ENCODE results near the gene C9orf50.
"Not testable (repeated sequence)": the region's sequence is repeated elsewhere in the genome, so short reads cannot be mapped to it uniquely, and the experiment has no call there.

The C9orf50 gene

DNA sequence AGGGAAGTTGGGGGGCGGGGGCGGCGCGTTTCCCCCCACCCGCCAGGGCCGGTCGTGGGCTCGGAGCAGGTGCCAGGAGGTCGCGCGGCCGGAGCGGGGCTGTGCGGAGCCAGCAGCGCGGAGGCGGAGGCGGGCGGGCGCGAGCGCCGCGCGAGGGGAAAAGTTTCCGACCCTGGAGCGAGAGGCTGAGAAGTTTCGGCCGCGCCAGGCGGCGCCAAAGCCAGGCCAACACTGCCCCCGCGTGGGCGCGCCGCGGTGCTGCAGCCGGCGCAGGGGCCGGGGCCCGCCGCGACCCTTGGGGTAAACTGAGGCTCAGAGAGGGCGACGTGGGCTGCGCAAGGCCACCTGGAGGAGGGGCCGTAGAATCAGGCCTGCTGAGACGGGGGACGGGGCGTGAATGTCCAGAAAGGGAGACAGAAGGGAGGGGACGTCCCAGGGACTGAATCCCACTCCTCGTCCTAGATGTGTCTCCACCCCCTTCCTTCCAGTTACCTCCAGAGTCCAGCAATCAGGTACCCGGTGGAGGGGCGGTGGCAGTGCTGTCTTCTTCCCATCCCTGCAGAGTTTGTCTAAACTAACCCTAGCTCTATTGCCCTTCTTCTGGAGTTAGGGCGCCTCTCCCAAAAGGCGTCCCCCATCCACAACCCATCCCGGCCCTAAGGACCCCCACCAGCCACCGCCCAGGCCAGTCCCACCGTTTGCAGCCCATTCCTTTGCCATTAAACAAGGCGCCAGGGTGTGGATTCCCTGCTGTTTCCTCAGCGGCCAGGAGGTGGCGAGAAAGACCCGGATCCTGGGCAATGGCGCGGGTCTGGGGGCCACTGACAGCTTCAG lies 10.2 kb downstream of the C9orf50 start:
- DNase-seq (ENCODE audit: low read depth in 2 of 2): peak; percentile 47 to 65

GRCh38 chr9:129610213-129610472 lies 10.8 kb downstream of the C9orf50 start:
- no peak for DNase-seq (ENCODE audit: low read depth in 2 of 2)

DNA sequence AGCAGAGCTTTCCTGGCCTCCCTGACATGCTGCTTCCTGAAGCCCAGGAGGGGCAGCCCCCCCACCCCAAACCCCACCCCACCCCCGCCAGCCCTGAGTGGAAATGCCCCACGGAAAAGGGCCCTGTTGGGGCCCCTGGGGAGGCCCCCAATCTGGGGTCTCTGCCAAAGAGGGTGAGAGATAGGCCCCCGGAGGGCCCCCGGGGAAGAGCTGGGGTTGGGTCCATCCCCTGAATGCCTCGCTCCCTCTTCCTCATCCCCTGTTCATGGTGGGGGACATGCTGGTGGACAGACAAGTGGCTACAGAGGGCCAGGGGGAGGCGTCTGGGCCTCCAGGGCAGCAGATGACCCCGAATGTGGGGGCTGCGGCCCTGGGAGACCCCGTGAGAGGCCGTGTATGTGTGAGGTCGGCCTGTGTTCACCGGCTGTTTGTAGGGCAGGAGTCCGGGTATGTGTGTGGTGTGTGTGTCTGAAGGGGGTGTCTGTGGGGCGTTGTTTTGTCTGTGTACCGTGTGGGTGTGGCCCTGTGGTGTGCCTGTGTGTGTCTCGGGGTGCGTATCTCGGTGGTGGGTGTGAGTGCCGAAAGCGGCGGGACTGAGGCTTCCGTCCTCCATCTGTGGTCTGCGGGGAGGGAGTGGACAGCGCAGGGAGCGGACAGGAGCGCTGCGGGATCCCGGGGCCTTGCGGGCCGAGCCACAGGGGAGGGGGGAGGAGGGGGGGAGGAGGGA lies 11.3 kb downstream of the C9orf50 start:
- DNase-seq (ENCODE audit: low read depth in 2 of 2): no peak

- no peak for DNase-seq (ENCODE audit: low read depth in 2 of 2)
Observed at GRCh38 chr9:129608561-129609481, 12.1 kb downstream of the C9orf50 start.

GRCh38 chr9:129607027-129607387 lies 13.9 kb downstream of the C9orf50 start:
- no peak for DNase-seq (ENCODE audit: low read depth in 2 of 2)

DNA sequence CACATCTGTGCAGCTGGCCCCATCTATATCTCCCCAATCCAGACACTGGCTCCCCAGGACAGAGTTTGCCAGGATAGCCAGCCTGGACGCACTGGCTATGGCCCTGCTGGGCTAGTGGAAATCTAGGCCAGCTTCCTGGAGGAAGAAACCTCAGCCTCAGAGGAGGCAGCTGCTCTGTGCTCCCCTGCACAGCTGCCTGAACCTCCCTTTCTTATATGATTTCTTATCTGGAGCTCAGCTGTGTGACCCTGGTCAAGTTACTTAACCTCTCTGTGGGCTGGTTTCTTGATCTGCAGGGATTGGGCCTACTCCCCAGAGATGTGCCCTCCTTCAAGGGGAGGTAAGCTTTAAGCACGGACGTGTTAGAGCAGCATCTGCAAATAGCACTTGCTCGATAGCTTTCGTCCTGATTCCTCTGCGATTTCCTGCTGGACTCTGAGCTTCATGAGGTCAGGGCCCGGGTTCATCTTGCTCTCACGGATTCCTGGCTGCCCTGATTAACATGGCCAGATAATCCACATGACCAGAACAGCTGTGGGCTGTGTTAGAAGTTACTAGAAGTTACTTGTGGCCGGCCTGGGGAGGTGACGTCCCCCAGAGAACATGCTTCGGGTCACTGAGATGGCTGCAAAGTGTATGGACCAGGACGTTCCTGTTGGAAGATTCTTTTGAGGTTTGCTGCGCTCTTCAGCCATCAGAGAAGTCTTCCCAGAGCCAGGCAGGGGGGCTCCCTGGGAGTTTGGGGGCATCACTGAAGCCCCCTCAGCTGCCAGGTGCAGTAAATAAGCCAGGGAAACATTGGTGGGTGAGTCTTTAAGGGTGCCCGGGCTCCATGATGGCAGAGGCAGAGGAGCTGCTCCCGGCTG lies 14.5 kb downstream of the C9orf50 start:
- DNase-seq (ENCODE audit: low read depth in 2 of 2): no peak

DNA sequence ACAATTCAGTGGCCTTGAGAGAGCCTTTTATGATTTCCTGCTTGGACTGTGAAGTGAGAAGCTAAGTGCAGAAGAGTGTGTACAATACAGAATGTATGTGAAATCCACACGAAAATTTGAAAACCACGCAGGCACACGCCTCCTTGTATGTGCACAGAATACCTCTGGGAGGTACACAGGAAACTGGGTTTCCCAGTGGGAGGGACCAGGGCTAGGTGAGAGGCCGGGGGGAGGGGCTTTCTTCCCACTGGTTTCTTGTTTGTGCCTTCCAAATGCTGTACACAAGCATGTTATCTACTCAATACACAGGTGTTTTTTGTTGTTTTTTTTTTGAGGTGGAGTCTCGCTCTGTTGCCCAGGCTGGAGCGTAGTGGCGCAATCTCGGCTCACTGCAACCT lies 16.1 kb downstream of the C9orf50 start:
- DNase-seq (ENCODE audit: low read depth in 2 of 2): no peak

DNA sequence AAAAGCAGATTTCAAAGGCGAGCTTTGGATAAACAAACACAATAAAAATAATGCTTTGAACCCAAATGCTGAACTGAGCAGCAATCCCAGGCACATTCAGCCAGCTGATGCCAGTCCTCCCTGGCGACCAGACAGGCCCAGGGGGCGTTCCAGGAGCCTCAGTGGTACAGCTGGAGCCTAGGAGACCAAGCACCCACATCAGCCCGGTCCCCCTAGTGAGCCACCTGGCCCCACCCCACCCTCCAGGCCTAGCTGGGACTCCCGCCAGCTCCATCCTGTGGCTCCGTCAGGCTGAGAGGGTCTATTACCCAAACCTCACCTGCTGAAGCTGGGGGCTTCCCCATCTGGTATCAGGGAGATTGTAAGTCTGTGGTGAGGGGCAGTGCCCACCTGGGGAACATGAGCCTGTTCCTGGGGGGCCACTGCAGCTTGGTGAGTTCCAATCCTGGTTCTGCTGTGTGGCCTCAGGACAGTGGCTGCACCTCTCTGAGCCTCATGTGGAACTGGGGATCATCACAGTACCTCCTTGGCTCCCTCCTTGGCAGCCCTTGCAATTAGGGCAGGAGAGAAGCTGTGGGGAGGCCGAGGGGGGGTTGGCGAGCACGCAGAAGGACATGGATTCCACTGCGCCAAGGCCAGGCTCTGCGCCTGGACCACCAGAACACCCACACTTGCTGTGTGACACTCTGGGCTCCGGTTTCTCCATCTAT lies 16.7 kb downstream of the C9orf50 start:
- DNase-seq (ENCODE audit: low read depth in 2 of 2): no peak

- DNase-seq (ENCODE audit: low read depth in 2 of 2): no peak
Observed at GRCh38 chr9:129602598-129603415, 18.1 kb downstream of the C9orf50 start.

DNA sequence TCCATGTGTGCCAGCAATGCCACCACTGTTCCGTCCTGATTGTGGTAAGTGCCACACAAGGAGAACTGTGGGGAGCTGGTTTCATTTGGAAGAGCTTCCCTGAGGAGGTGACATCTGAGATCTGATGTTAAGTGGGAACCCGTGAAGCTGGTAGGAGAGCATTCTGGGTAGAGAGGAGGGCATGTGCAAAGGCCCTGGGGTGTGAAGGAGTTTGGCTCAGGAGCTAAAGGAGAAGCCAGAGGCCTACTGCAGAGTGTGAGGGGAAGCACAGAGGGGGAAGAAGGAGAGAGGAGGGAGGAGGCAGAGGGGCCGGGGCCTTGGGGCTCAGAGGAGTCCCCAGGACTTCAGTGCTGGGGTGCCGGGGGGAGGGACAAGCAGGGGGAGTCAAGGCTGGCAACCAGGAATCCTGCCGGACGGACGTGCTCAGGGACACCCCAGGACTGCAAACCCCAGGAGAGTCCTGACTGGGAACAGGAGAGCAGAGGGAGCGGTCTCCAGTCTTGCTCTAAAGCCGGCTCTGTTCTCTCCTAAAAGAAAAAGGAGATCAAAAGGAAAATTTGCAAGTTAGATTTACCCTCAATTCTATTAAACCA lies 19.7 kb downstream of the C9orf50 start:
- no peak for DNase-seq (ENCODE audit: low read depth in 2 of 2)

DNA sequence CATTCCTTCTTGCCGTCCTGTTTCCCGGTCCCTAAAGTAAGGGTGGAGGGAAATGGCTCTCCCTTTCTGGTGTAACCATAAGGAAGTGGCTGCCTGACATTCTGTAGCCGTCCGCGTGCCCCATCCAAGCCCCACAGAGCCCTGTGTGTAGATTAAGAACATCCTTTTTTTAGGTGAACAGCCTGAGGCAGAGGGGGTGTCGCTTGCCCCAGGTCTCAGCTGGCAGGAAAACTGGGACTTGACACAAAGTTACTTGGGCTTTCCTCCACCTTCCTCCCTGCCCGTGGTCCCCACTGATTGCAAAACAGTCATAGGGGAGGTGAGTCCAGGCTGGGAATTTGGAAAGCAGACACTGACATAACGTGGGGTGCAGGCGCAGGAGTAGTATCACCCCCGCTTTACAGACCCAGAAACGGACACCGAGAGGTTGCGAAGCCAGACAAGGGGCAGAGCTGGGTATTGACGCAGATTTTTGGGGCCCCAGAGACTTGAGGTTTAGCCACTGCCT lies 22.8 kb downstream of the C9orf50 start:
- DNase-seq (ENCODE audit: low read depth in 2 of 2): no peak

DNA sequence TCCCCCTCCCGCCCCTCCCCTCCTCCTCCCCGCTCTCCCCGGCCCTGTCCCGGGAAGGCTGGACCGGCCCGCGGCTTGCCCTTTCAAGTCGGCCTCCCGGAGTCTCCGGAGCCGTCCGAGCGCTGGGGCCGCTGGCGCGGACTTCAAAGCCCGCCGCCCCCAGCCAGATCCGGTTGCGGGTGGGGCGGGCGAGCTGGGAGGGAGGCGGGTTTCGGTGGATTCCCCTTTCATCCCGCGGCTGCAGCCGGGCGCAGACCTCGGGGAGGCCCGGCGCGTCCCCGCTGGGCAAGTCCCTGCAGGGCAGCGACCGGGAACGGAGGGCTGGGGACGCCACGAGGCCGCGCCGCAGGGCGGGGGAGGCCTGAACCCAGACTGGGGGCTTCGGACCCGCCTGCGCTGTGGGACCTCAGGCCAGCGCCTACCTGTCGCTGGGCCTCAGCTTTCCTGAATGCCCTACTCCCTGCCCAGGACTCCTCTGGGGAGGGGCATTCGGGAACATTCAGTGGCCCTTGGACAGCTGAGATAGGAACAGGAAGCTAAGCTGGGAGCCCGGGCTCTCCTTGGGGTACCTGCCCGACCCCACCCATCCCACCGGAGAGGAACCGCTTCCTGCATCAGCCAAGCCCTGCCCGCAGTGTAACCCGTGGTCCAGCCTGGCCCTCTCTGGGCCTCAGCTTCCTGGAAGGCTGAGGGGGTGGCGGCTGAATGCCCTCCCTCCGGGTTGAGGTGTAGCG lies 23.4 kb downstream of the C9orf50 start:
- DNase-seq (ENCODE audit: low read depth in 2 of 2): no peak

- no peak for DNase-seq (ENCODE audit: low read depth in 2 of 2)
Observed at GRCh38 chr9:129596541-129597331, 24.2 kb downstream of the C9orf50 start.

DNA sequence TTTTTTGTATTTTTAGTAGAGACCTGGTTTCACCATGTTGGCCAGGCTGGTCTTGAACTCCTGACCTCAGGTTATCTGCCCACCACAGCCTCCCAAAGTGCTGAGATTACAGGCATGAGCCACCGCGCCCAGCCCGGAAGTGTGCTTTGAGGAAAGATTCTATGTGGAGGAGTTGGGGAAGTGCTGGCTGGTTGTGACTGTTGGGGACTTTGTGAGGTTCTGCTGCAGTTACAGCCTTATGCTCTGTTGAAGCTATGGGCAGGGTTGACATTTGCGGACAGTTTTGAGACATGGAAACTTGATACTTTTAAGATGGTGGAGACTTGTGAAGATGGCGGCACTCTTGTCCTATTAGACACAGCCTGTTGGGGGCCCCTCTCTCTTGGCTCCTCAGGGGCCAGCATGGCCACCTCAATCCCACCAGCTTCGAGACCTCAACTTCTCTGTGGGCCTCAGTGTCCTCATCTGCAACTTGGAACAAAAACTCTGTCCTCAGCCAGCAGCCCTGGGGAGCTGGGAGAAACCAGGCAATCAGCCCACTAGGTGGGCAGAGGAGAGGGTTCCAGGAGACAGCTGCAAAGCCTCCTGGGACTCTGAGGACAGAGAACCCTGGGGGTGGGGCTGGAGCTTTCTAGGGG lies 24.9 kb downstream of the C9orf50 start:
- no peak for DNase-seq (ENCODE audit: low read depth in 2 of 2)

DNA sequence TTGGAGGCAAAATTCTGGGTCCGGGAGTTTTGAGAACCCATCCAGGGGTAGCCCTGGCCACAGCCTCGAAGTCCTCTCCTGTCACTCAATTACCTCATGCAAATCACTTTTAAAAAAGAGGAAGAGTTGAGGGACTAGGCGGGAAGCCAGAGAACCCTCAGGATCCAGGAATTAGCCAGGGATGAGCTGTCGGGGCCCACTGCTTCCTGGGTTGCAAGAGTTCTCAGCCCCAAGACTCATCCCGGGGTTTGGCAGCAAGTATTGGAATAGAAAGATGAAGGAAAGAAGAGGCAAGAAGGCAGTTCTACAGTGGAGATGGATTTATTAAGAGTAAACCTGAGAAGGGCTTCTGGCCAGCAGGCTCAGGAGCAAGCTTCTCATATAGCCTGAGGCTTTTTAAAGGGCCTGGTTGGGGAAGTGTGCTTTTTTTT lies 25.6 kb downstream of the C9orf50 start:
- no peak for DNase-seq (ENCODE audit: low read depth in 2 of 2)

DNA sequence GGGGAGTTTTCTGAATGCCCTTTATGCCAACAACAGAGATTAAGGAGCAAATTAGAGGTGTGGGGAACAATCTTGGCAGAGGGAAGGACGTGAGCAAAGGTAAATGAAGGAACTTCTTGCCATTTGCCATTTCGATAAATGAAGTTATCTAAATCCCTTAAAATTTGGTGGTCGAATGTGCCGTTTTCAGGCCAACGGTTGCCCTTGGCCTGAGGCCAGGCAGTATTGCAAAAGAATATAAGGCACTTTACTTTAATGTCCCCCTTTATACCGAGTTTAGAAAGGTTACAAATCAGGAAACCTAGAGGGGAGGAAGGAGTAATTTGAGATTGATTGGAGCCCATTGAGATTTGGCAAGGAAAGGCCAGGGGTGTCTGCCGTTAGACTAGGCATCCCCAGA lies 26.3 kb downstream of the C9orf50 start:
- DNase-seq (ENCODE audit: low read depth in 2 of 2): no peak

- not testable (repeated sequence) for DNase-seq (ENCODE audit: low read depth in 2 of 2)
Observed at GRCh38 chr9:129592790-129593189, 28.1 kb downstream of the C9orf50 start.

Data from stimulated activated CD4-positive, alpha-beta T cell treated with anti-CD3 and anti-CD28 coated beads, Interleukin-15, amount 100 ng/mL, for 48 hours (primary cell).